Measurements from ENCODE around the gene MPDZ. TPM values are rescaled to one million over a fixed set of nuclear protein-coding genes. Genes with fewer than 3 reads are reported as not detected.

The MPDZ gene
- total RNA-seq, 6 experiments from 2014 or later = 25.2 to 27.5 (median 26.9) TPM

GRCh38 chr9:13266167-13266566 is 13.3 kb downstream of the MPDZ start:
- Mint-ChIP-seq H3K4me1 (ENCODE audit: low read depth) (peaks cover 78% of the 10 kb centered on the region), H3K9me3 (peaks cover 6% of the 10 kb centered on the region), H3K27me3 (ENCODE audit: insufficient read depth) (no peaks in the 10 kb centered on the region; the same call in 1 of the 2 replicates), H3K27ac (no peak overlapping the region; the same call in 1 of the 2 replicates), H3K36me3 (ENCODE audit: low read depth) (peaks cover 33% of the 10 kb centered on the region), H3K4me3 (no peak overlapping the region)
- peak; percentile 7 for DNase-seq
- TF ChIP-seq, protein P1, sequence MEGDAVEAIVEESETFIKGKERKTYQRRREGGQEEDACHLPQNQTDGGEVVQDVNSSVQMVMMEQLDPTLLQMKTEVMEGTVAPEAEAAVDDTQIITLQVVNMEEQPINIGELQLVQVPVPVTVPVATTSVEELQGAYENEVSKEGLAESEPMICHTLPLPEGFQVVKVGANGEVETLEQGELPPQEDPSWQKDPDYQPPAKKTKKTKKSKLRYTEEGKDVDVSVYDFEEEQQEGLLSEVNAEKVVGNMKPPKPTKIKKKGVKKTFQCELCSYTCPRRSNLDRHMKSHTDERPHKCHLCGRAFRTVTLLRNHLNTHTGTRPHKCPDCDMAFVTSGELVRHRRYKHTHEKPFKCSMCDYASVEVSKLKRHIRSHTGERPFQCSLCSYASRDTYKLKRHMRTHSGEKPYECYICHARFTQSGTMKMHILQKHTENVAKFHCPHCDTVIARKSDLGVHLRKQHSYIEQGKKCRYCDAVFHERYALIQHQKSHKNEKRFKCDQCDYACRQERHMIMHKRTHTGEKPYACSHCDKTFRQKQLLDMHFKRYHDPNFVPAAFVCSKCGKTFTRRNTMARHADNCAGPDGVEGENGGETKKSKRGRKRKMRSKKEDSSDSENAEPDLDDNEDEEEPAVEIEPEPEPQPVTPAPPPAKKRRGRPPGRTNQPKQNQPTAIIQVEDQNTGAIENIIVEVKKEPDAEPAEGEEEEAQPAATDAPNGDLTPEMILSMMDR (IDR thresholded peaks at IDR 0.05) = no peak

DNA sequence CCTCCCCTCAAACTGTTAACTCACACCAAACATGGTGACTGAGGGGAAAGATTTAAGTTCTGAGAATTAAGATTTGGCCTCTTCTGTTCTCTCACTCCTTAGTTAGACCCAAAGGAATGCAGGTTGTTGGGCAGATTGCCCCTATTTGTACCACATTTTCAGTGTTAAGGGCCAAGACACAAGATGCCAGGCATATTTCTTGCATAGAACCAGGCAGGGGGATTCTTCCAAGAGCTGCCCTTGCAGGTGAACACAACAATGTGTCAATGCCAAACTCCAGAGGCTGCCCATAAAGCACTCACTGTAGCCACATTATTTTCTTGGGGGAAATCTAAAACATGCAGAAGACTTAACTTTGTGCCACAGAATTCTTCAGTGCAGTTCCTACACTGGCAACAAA is 14.7 kb downstream of the MPDZ start:
- H3K27ac Mint-ChIP-seq = peak overlapping the region; percentile 17; the same call in 1 of the 2 replicates
- H3K4me1 Mint-ChIP-seq (ENCODE audit: low read depth) = peaks cover 64% of the 10 kb centered on the region
- DNase-seq = no peak
- TF ChIP-seq, protein P1 (IDR thresholded peaks at IDR 0.05) = no peak
- peaks cover 6% of the 10 kb centered on the region for H3K9me3 Mint-ChIP-seq
- H3K36me3 Mint-ChIP-seq (ENCODE audit: low read depth) = peaks cover 33% of the 10 kb centered on the region
- H3K27me3 Mint-ChIP-seq (ENCODE audit: insufficient read depth) = no peaks in the 10 kb centered on the region; the same call in 1 of the 2 replicates
- no peak overlapping the region for H3K4me3 Mint-ChIP-seq

DNA sequence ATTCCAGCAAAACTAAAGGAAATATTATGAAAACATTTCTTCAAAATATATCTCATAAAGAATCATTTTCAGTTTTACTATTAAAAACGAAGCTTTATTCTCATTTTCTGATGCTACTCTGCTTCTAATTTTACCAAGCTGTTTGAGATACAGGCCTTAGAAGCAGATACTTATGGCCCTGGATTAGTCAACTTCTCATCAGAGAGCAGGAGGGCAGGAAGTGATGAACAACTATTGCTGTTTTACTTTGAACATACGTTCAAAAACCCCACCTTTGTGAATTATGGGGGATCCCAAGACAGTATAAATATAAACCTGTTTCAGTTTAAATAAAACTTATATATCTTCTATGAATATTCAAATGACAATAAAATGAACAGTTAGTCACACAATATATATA is 16.0 kb downstream of the MPDZ start:
- H3K4me3 Mint-ChIP-seq = no peak overlapping the region
- H3K27me3 Mint-ChIP-seq (ENCODE audit: insufficient read depth) = no peaks in the 10 kb centered on the region; the same call in 1 of the 2 replicates
- H3K9me3 Mint-ChIP-seq = peaks cover 2% of the 10 kb centered on the region
- TF ChIP-seq, protein P1 (IDR thresholded peaks at IDR 0.05) = no peak
- H3K27ac Mint-ChIP-seq = no peak overlapping the region
- peaks cover 52% of the 10 kb centered on the region for H3K4me1 Mint-ChIP-seq (ENCODE audit: low read depth)
- peaks cover 29% of the 10 kb centered on the region for H3K36me3 Mint-ChIP-seq (ENCODE audit: low read depth)
- no peak for DNase-seq

GRCh38 chr9:13252852-13253251 is 26.6 kb downstream of the MPDZ start:
- TF ChIP-seq, protein P1 (IDR thresholded peaks at IDR 0.05) = no peak
- H3K27ac Mint-ChIP-seq = peak overlapping the region; percentile 27; the same call in 1 of the 2 replicates
- no peak overlapping the region for H3K4me3 Mint-ChIP-seq
- H3K27me3 Mint-ChIP-seq (ENCODE audit: insufficient read depth) = no peaks in the 10 kb centered on the region; the same call in none of the 2 replicates
- H3K9me3 Mint-ChIP-seq = no peaks in the 10 kb centered on the region
- DNase-seq = no peak
- peaks cover 15% of the 10 kb centered on the region for H3K4me1 Mint-ChIP-seq (ENCODE audit: low read depth)
- peaks cover 15% of the 10 kb centered on the region for H3K36me3 Mint-ChIP-seq (ENCODE audit: low read depth)

- Mint-ChIP-seq H3K9me3 (no peaks in the 10 kb centered on the region), H3K4me3 (no peak overlapping the region), H3K27me3 (ENCODE audit: insufficient read depth) (no peaks in the 10 kb centered on the region), H3K4me1 (ENCODE audit: low read depth) (no peaks in the 10 kb centered on the region), H3K36me3 (ENCODE audit: low read depth) (peaks cover 17% of the 10 kb centered on the region), H3K27ac (no peak overlapping the region)
- no peak for DNase-seq
- TF ChIP-seq, protein P1 (IDR thresholded peaks at IDR 0.05) = no peak
These were observed 35.3 kb downstream of the MPDZ start for GRCh38 chr9:13244181-13244580.

GRCh38 chr9:13241283-13241682 is 38.2 kb downstream of the MPDZ start:
- Mint-ChIP-seq H3K4me3 (no peak overlapping the region), H3K27ac (no peak overlapping the region), H3K27me3 (ENCODE audit: insufficient read depth) (no peaks in the 10 kb centered on the region), H3K4me1 (ENCODE audit: low read depth) (no peaks in the 10 kb centered on the region), H3K9me3 (no peaks in the 10 kb centered on the region), H3K36me3 (ENCODE audit: low read depth) (peaks cover 17% of the 10 kb centered on the region)
- DNase-seq = no peak
- TF ChIP-seq, protein P1 (IDR thresholded peaks at IDR 0.05) = no peak

Measured in HFFc6 (cell line).